H1 (cell line): ENCODE data around the gene TTLL5. TPM values are rescaled to one million over a fixed set of nuclear protein-coding genes. Genes with fewer than 3 reads are reported as not detected.

ENCODE experiments used
- BCL11A ChIP-seq, 2 experiments: IDR thresholded peaks; one replicate each; pipeline ENCODE4 v1.6.1; 2011; ENCODE audit warnings: low read depth in 2 of 2, low read length in 2 of 2, mild to moderate bottlenecking in 2 of 2
- CEBPB ChIP-seq: IDR thresholded peaks from 2 replicates; pipeline ENCODE4 v1.6.1; 2012; ENCODE audit warnings: low read depth, low read length
- CTBP2 ChIP-seq: IDR thresholded peaks from 2 replicates; pipeline ENCODE4 v1.7.0; 2011; ENCODE audit warnings: borderline replicate concordance, mild to moderate bottlenecking, moderate library complexity, mixed read lengths, low read length; ENCODE audit not compliant: insufficient read depth, insufficient read length
- SP1 ChIP-seq: IDR thresholded peaks from 2 replicates; pipeline ENCODE4 v1.6.1; 2011; ENCODE audit warnings: low read depth, low read length
- polyA plus RNA-seq, 7 experiments: library from polyadenylated mRNA; depleted of rRNA in 3 of 7; stranded (reverse) in 5 of 7; unstranded in 2 of 7; fragments of >200 nt in 5 of 7; fragments of 200-250 nt in 2 of 7; gene quantifications; 1 replicate in 5 of 7; 2 replicates in 1 of 7; 4 replicates in 1 of 7; pipeline versions ENCODE4 v1.2.1 to v1.2.3, GENCODE V29; 2011 to 2013; ENCODE audit warnings: missing spikeins in 2 of 7, mixed read lengths in 2 of 7
- total RNA-seq: library from RNA; stranded (reverse); fragmentation: NEBNext Ultra II Directional; extraction: Animal tissue kit (Norgen Biotek cat#: 25700); gene quantifications from 2 replicates; pipeline ENCODE4 v1.2.1, GENCODE V29; 2021

TTLL5 gene
- total and polyA plus RNA-seq, 2 of the 8 experiments (the other 6 are each of a cell fraction or from before 2014, with no cell fraction given): 16.1 to 45.9 TPM

GRCh38 chr14:75987201-75987970, 326.3 kb downstream of the TTLL5 start (continued):
- TF ChIP-seq BCL11A (IDR thresholded peaks at IDR 0.05; ENCODE audit: low read depth in 2 of 2, low read length in 2 of 2) (no peak), CEBPB (no peak), SP1 (no peak), CTBP2 (no peak)
- TF ChIP-seq, all 59 proteins: peak for 0
